MM.1S (cell line): ENCODE data around the gene VPS35L.

ENCODE experiments used
- DNase-seq: peaks from one replicate; pipeline ENCODE4 v3.0.0-alpha.2; 2015
- H2AFZ ChIP-seq: fragments of 300-600 bp; sonication (generic); 2 replicates; pipeline ENCODE4 v1.6.0; 2016; ENCODE audit warnings: antibody characterized with exemption, low read length
- H3F3A ChIP-seq: fragments of 300-600 bp; sonication (generic); 2 replicates; pipeline ENCODE4 v1.6.1; 2016; ENCODE audit warnings: mild to moderate bottlenecking, antibody characterized with exemption, low read length, moderate library complexity, mixed read lengths; ENCODE audit not compliant: insufficient read depth
- H3K27ac ChIP-seq: fragments of 300-600 bp; sonication (generic); 2 replicates; pipeline ENCODE4 v1.5.1; 2016; ENCODE audit warnings: mild to moderate bottlenecking, low read length
- H3K27me3 ChIP-seq: fragments of 300-600 bp; sonication (generic); replicated peaks from 2 replicates; pipeline ENCODE4 v1.6.0; 2016; ENCODE audit warnings: low read length; ENCODE audit not compliant: insufficient read depth
- H3K36me3 ChIP-seq: fragments of 300-600 bp; sonication (generic); replicated peaks from 2 replicates; pipeline ENCODE4 v1.6.1; 2016; ENCODE audit warnings: mild to moderate bottlenecking, low read length, mixed read lengths; ENCODE audit not compliant: insufficient read depth
- H3K4me1 ChIP-seq: fragments of 300-600 bp; sonication (generic); 2 replicates; pipeline ENCODE4 v1.6.1; 2016; ENCODE audit warnings: low read length, mixed read lengths
- H3K4me2 ChIP-seq: fragments of 300-600 bp; sonication (generic); 2 replicates; pipeline ENCODE4 v1.6.0; 2016; ENCODE audit warnings: low read depth, low read length
- H3K4me3 ChIP-seq: fragments of 300-600 bp; sonication (generic); 2 replicates; pipeline ENCODE4 v1.5.1; 2016; ENCODE audit warnings: low read length, mixed read lengths
- H3K79me2 ChIP-seq: fragments of 300-600 bp; sonication (generic); 2 replicates; pipeline ENCODE4 v1.6.1; 2016; ENCODE audit warnings: mixed run types, low read length, mixed read lengths
- H3K9ac ChIP-seq: fragments of 300-600 bp; sonication (generic); 2 replicates; pipeline ENCODE4 v1.6.1; 2016; ENCODE audit warnings: low read length, mixed read lengths
- H3K9me2 ChIP-seq: fragments of 300-600 bp; sonication (generic); replicated peaks from 2 replicates; pipeline ENCODE4 v1.6.1; 2016; ENCODE audit warnings: mild to moderate bottlenecking, low read length, mixed read lengths; ENCODE audit not compliant: insufficient read depth
- H3K9me3 ChIP-seq: fragments of 300-600 bp; sonication (generic); replicated peaks from 2 replicates; pipeline ENCODE4 v1.6.1; 2016; ENCODE audit warnings: mild to moderate bottlenecking, low read length, mixed read lengths; ENCODE audit not compliant: insufficient read depth
- H4K20me1 ChIP-seq: fragments of 300-600 bp; sonication (generic); 2 replicates; pipeline ENCODE4 v1.6.1; 2016; ENCODE audit warnings: mild to moderate bottlenecking, low read length, moderate library complexity, mixed read lengths; ENCODE audit not compliant: insufficient read depth
- CTCF ChIP-seq: fragments of 300-600 bp; sonication (generic); IDR thresholded peaks from 2 replicates; pipeline ENCODE4 v1.5.1; 2016; ENCODE audit warnings: antibody characterized with exemption, low read length, mixed read lengths
- EZH2 ChIP-seq: fragments of 300-600 bp; sonication (generic); optimal IDR thresholded peaks from 2 replicates; pipeline ENCODE3; 2017; ENCODE audit warnings: low read depth, mild to moderate bottlenecking, antibody characterized with exemption, low read length, mixed read lengths
- EZH2phosphoT487 ChIP-seq: fragments of 300-600 bp; sonication (generic); IDR thresholded peaks from 2 replicates; pipeline ENCODE4 v1.6.1; 2018; ENCODE audit warnings: antibody characterized with exemption, low read length

Gene VPS35L

GRCh38 chr16:19703172-19703889, 147.8 kb downstream of the VPS35L start:
- Histone ChIP-seq H3F3A (no peaks in the 10 kb centered on the region), H3K9ac (no peak overlapping the region), H3K27ac (no peak overlapping the region), H4K20me1 (no peaks in the 10 kb centered on the region), H3K9me3 (no peaks in the 10 kb centered on the region), H3K4me1 (no peaks in the 10 kb centered on the region), H3K36me3 (no peaks in the 10 kb centered on the region), H3K4me2 (no peak overlapping the region), H3K4me3 (no peak overlapping the region), H3K9me2 (no peaks in the 10 kb centered on the region), H3K79me2 (no peaks in the 10 kb centered on the region), H3K27me3 (no peaks in the 10 kb centered on the region), H2AFZ (no peak overlapping the region)
- DNase-seq: no peak
- no peak for TF ChIP-seq CTCF
- no peak for TF ChIP-seq EZH2phosphoT487
- no peak for TF ChIP-seq EZH2

DNA sequence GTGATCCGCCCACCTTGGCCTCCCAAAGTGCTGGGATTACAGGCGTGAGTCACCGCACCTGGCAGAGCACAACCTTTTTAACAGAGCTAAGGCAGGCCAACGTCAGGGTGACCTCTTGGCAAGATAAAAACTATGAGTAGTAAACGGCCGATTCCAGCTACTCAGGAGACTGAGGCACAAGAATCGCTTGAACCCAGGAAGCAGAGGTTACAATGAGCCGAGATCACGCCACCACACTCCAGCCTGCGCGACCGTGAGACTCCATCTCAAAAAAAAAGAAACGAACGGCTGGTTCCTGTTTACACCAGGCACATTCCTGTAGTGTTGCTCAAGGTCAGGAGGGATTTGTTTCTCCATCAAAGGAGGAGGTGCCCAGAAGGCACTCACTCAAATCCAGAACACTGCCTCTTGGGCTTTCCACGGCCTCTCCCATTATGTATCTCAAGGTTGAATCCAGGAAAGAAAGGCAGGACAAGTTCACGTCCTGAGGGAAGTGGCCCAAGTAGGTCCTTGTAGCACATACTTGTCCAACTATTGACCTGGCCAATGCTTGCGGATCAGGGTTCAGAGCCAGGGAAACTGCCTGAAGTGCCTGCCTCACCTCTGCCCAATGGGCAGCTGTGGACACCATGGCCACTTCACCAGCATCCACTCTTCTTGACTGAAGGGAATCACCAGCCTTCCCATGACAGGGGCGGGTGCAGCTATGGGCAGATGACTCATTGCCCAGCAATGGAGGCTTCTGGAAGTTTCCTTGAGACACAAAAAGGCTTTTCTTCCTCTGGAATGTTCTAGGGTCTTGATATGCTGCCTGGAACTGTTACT, 149.0 kb downstream of the VPS35L start:
- no peak for DNase-seq
- Histone ChIP-seq H3K79me2 (no peaks in the 10 kb centered on the region), H3K27me3 (no peaks in the 10 kb centered on the region), H3K4me1 (no peaks in the 10 kb centered on the region), H4K20me1 (no peaks in the 10 kb centered on the region), H3K4me3 (no peak overlapping the region), H3K4me2 (no peak overlapping the region), H3K36me3 (no peaks in the 10 kb centered on the region), H3K9me2 (no peaks in the 10 kb centered on the region), H2AFZ (no peak overlapping the region), H3F3A (no peaks in the 10 kb centered on the region), H3K9ac (no peak overlapping the region), H3K9me3 (no peaks in the 10 kb centered on the region), H3K27ac (no peak overlapping the region)
- no peak for TF ChIP-seq CTCF
- no peak for TF ChIP-seq EZH2phosphoT487

DNA sequence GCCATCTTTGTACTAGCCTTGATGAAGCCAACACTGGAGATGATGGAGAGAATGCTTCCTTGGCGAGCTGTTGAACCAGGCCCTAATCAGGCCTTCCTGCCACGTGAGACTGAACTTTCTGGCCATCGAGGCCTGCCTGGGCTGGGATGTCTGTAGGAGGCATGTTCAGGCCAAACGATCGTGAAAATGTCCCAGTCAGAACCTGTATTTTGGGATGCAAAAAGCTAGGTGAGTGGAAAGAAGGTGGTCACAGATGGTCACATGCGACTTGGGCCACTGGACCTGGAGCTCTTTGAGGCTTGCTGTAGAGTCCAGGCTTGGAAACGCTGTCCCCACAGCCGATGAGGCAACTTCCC, 149.6 kb downstream of the VPS35L start:
- TF ChIP-seq EZH2: no peak
- TF ChIP-seq EZH2phosphoT487: no peak
- TF ChIP-seq CTCF: no peak
- Histone ChIP-seq H4K20me1 (no peaks in the 10 kb centered on the region), H3K27ac (no peak overlapping the region), H3K36me3 (no peaks in the 10 kb centered on the region), H3F3A (no peaks in the 10 kb centered on the region), H3K4me2 (no peak overlapping the region), H3K79me2 (no peaks in the 10 kb centered on the region), H3K9me3 (no peaks in the 10 kb centered on the region), H3K4me3 (no peak overlapping the region), H3K27me3 (no peaks in the 10 kb centered on the region), H3K4me1 (no peaks in the 10 kb centered on the region), H3K9me2 (no peaks in the 10 kb centered on the region), H3K9ac (no peak overlapping the region), H2AFZ (no peak overlapping the region)
- no peak for DNase-seq
